Heart left ventricle (tissue), 13 donors: ENCODE results near the gene VWA8.
"Not testable (repeated sequence)": the region's sequence is repeated elsewhere in the genome, so short reads cannot be mapped to it uniquely, and the experiment has no call there.

Experiments used
- CTCF ChIP-seq, 12 donors: fragments of 200-600 bp; sonication (generic) in 4 of 12; IDR thresholded peaks; one replicate each; pipeline versions ENCODE4 v1.5.0 to v1.8.0; 2018 to 2022; ENCODE audit warnings: antibody characterized with exemption in 12 of 12, mild to moderate bottlenecking in 5 of 12
- POLR2A ChIP-seq, 2 donors: fragments of 450-650 bp; IDR thresholded peaks; one replicate each; pipeline ENCODE4 v1.6.1; 2017; ENCODE audit warnings: antibody characterized with exemption in 2 of 2, mild to moderate bottlenecking in 2 of 2, moderate library complexity in 2 of 2
- donor health status: ischemic (EF 13 %, LVEDD 7.1; RV severe dilation, severe dysfunction).
- donor health status: DM: no; HTN: yes; CAD: no.
- donor health status: DM: no; HTN: no; CAD: no.
- donor health status: ischemic (EF 25% LVEDD 6.9; RV normal size, moderate dysfunction).
- donor health status: ischemic (EF 25% LVEDD 5.7; RV mildly dilated, moderate dysfunction).
- donor health status: ischemic (EF 35%, LVEDD 5.7; RV mildly dilated, moderate dysfunction).
- donor health status: nonischemic (EF 11% LVEDD 7.7; RV severe dilation, severe dysfunction).
- donor health status: DM: yes; HTN: yes; CAD: no.
- donor health status: PGD.
- donor health status: ischemic (EF 29% LVEDD 5.4; RV normal size, mild dysfunction).
- donor health status: nonischemic (EF 23%, LVEDD 6.1; RV moderate dilation, normal function).

- TF ChIP-seq CTCF, POLR2A (IDR thresholded peaks at IDR 0.05): not testable (repeated sequence)
These were observed 389.0 kb downstream of the VWA8 start for GRCh38 chr13:41571817-41572340.
